Measurements from ENCODE around the gene DHX58. TPM values are rescaled to one million over a fixed set of nuclear protein-coding genes. Genes with fewer than 3 reads are reported as not detected.

DHX58 gene
- total and polyA plus RNA-seq, 2 donors: 7.6 to 16.1 TPM

DNA sequence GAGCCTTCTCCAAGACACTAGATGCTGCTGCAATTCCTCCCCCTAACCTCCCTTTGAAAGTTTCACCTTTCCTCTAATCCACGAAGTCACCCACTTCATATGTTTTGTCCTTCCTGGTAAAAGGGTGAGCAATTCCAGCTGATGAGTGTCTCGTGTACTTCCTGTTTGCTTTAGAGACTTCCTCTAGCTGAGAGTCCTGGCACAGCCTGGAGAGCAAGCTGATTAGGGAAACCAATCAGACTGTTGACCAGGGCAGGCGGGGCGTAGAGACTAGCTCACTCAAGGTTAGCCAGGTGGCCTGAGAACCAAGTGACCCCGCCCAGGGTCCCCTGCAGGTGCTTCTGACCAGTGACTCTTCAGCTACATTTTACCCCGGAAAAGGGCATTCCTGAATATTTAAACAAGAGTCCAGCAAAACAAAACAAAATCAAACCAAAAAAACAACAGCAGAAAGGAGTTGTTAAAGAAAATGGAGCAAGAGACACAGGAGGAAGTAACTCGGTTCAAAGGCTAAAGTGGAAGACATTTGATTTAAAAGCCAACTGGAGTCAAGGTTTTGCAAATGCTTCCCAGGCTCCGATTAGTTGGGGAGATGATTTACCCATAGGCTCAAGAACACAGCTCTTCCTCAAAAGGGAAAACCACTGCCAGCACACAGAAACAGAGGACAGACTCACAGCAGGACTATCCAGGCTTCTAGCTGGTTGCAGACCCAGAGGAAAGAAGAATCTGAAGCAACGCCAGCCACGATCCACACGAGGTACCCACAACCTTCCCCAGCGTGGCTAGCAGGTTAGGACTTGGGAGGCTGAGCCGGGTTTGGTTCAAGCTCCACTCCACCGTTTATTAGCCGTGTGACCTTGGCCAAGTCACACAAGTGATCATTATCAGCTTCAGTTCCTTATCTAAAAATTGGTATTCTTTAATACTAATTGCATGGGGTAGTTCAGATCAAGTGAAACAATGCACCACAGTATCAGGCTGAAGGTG, 23.4 kb upstream of the DHX58 start:
- Histone ChIP-seq H3K36me3 (ENCODE audit: insufficient read depth) (no peaks in the 10 kb centered on the region), H3K4me1 (ENCODE audit: insufficient read depth) (peaks cover 3% of the 10 kb centered on the region), H3K4me3 (ENCODE audit: low read depth, low read length) (no peak overlapping the region), H3K27ac (ENCODE audit: low read depth) (peak overlapping the region; percentile 72)
- DNase-seq (ENCODE audit: extremely low spot score): peak; percentile 53
- 59% methylated on average over 15 of the region's 15 CpGs for WGBS

DNA sequence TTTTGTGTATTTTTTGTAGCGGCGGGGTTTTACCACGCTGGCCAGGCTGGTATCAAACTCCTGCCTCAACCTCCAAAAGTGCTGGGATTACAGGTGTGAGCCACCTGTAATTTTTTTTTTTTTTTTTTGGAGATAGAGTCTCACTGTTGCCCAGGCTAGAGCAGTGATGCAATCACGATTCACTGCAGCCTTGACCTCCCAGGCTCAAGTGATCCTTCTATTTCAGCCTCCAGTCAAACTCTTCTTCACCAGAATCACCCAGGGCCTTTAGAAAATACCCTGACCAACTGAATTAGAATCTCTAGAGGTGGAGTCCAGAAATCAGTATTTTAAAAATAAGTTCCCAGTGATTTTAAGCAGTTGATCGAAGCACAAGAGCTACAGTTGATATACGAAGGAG, 22.6 kb upstream of the DHX58 start:
- 79% methylated on average over 6 of the region's 6 CpGs for WGBS
- no peak overlapping the region for H3K4me3 ChIP-seq (ENCODE audit: low read depth, low read length)
- H3K4me1 ChIP-seq (ENCODE audit: insufficient read depth): peaks cover 3% of the 10 kb centered on the region
- no peaks in the 10 kb centered on the region for H3K36me3 ChIP-seq (ENCODE audit: insufficient read depth)
- H3K27ac ChIP-seq (ENCODE audit: low read depth): peak overlapping the region; percentile 0
- no peak for DNase-seq (ENCODE audit: extremely low spot score)

DNA sequence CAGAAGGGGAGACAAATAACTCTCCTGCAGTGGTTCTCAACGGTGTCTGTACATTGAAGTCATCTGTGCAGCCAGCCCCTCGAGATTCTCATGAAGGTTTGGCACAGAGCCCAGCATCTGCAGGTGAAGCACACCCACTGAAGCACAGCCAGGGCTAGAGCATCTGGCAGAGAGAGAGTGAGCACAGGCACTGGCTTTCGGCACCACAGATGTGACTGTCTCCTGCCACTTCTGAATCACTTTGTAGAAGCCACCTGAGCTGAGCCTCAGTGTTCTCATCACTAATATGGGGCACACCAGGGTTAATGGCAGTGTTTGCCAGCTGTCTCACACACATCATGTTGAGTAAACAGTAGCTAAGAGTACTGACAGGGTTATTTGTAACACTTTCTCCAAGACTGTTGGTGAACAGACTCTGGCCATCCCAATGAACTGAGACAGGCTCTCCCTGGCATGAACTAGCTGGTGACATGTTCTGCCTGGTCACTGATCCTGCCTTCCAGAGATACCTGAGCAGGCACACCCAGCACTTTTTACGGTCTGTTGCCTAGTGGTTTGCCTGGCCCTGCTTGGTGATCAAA, 21.0 kb upstream of the DHX58 start:
- Histone ChIP-seq H3K4me1 (ENCODE audit: insufficient read depth) (peaks cover 3% of the 10 kb centered on the region), H3K27ac (ENCODE audit: low read depth) (peak overlapping the region; percentile 43), H3K4me3 (ENCODE audit: low read depth, low read length) (no peak overlapping the region), H3K36me3 (ENCODE audit: insufficient read depth) (no peaks in the 10 kb centered on the region)
- WGBS: 50% methylated on average over 4 of the region's 4 CpGs
- no peak for DNase-seq (ENCODE audit: extremely low spot score)

DNA sequence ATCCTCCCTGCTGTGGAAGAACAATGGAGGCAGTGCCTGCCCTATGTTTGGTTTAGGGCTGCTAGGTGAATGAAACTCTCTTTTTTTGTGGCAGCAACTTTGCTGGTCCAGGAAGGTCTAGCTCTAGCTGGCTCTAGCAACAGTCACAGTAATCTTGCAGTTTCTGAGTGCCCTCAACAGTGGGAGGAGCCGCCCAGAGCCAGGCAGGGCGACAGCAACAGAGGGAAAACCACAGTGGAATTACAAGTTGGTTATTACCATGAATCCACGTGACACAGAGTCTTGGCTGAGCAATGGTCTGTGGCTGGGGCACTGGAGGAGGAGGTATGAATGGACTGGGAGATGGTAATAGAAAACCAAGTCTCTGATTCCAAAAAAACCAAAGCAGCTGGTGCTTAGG, 20.4 kb upstream of the DHX58 start:
- WGBS: 66% methylated on average over 3 of the region's 3 CpGs
- no peak overlapping the region for H3K27ac ChIP-seq (ENCODE audit: low read depth)
- H3K4me1 ChIP-seq (ENCODE audit: insufficient read depth): peaks cover 3% of the 10 kb centered on the region
- DNase-seq (ENCODE audit: extremely low spot score): no peak
- H3K36me3 ChIP-seq (ENCODE audit: insufficient read depth): no peaks in the 10 kb centered on the region
- H3K4me3 ChIP-seq (ENCODE audit: low read depth, low read length): no peak overlapping the region

DNA sequence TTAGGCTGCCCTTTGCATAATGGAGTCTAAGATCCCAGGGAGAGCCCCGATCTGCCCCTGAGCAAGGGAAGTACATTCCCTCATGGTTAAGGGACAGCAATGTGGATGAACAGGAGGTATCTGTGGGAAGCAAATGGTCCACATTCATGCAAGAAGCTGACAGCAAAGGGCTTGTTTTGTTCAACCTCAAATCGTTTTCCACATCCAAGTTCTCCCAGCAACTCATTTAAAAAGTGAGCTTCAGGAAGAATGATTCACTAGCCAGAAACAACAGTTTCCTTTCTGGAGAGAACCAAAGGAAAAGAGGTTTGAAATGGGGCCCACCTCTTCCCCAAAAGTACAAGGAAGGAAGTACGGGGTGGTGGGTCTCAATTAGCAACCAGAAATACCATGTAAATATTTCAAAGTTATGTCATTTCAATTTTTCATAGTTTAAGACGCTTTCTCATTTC, 19.5 kb upstream of the DHX58 start:
- Histone ChIP-seq H3K27ac (ENCODE audit: low read depth) (no peak overlapping the region), H3K4me3 (ENCODE audit: low read depth, low read length) (no peak overlapping the region), H3K36me3 (ENCODE audit: insufficient read depth) (peaks cover 1% of the 10 kb centered on the region), H3K4me1 (ENCODE audit: insufficient read depth) (peaks cover 3% of the 10 kb centered on the region)
- no peak for DNase-seq (ENCODE audit: extremely low spot score)
- WGBS: 57% methylated on average over 4 of the region's 4 CpGs

DNA sequence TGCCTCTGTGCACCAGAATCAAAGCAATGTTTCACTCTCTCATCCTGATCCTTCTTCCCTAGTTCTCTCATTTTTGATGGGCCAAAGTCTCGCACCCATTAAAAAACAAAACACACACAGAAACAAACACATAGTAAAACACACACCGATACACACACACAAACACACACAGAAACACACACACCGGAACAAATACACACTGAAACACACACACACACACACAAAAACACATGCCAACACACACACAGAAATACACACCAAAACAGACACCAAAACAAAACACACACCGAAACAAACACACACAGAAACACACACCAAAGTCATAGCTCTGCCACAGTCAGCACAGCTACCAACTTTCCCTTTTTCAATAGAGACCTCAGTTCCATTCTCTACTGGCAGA, 18.7 kb upstream of the DHX58 start:
- 96% methylated on average over 4 of the region's 4 CpGs for WGBS
- Histone ChIP-seq H3K36me3 (ENCODE audit: insufficient read depth) (peaks cover 5% of the 10 kb centered on the region), H3K4me3 (ENCODE audit: low read depth, low read length) (no peak overlapping the region), H3K4me1 (ENCODE audit: insufficient read depth) (no peaks in the 10 kb centered on the region), H3K27ac (ENCODE audit: low read depth) (peak overlapping the region; percentile 32)
- no peak for DNase-seq (ENCODE audit: extremely low spot score)

DNA sequence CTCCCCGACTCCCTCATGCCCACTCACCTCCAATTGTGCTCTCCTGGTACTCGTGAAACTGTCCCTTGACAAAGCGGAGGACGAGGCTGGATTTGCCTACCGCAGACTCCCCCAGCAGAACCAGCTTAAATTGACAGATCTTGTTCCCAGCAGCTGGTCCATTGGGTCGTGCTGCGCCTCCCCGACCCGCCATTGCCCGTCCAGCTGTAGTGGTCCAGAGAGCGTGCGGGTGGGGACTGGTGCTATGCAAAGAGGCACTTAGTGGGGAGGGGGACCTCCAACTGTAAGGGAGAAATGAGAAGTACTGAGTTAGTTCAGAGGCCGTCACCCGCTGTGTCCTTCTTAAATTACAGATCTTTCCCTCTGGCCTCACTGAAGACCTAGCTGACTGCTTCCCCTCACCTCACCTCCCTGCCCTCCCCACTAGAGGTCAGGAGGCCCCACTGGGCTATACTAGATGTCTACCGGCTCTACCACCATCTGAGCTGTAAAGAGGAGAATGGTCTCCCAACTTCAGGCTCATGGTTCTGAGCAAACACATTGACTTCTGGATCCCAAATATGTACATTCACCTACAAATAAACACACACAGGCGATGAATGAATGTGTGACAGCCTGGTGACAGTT, 17.9 kb upstream of the DHX58 start:
- Histone ChIP-seq H3K36me3 (ENCODE audit: insufficient read depth) (peaks cover 5% of the 10 kb centered on the region), H3K4me1 (ENCODE audit: insufficient read depth) (no peaks in the 10 kb centered on the region), H3K27ac (ENCODE audit: low read depth) (no peak overlapping the region), H3K4me3 (ENCODE audit: low read depth, low read length) (no peak overlapping the region)
- DNase-seq (ENCODE audit: extremely low spot score): no peak
- 92% methylated on average over 16 of the region's 16 CpGs for WGBS

DNA sequence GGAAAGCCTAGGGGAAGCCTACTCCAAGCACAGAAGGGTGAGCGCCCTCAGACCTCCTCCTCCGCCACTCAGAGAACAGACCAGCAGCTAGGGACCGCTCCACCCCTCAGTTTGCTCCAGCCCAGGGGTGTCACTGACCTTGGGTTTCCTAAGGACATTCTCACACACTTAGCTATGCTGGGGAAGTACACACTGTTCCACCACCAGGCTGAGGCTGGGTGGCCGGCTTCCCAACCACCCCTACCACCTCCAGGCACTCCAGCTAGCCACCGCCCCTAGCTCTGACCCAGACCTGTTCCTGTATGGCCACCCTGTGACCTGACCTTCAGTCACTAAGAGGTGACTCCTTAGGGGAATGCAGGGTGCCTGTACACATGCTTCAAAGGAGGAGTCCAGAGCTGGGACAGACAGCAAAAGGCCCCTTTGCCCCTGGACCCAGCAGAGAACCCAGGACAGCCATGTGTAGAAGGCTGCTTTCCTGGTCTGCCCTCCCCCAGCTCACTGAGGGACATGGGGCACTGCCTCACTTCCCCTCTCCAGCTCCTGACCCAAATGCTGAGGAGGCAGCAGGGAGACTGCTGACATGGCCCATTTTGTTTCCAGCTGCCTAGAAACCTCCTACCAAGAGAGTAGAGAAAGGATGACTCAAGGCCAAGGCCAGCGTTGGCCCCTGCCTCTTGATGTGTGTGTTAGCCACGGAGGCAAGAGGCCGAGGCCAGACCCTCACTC, 16.8 kb upstream of the DHX58 start:
- Histone ChIP-seq H3K27ac (ENCODE audit: low read depth) (peak overlapping the region; percentile 44), H3K36me3 (ENCODE audit: insufficient read depth) (peaks cover 5% of the 10 kb centered on the region), H3K4me3 (ENCODE audit: low read depth, low read length) (no peak overlapping the region), H3K4me1 (ENCODE audit: insufficient read depth) (no peaks in the 10 kb centered on the region)
- 90% methylated on average over 8 of the region's 8 CpGs for WGBS
- no peak for DNase-seq (ENCODE audit: extremely low spot score)

DNA sequence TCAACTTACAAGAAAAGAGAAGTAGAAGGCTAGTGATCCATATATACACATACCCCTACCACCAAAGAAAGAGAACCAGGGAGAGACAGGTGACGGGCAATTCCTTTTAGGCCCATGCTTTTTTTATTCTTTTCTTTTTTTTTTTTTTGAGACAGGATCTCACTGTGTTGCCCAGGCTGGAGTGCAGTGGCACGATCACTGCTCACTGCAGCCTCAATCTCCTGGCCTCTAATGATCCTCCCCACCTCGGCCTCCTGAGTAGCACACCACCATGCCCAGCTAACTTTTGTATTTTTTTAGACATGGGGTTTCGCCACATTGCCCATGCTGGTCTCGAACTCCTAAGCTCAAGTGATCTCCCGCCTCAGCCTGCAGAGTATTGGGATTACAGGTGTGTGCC, 14.9 kb upstream of the DHX58 start:
- H3K36me3 ChIP-seq (ENCODE audit: insufficient read depth): peaks cover 5% of the 10 kb centered on the region
- H3K27ac ChIP-seq (ENCODE audit: low read depth): no peak overlapping the region
- DNase-seq (ENCODE audit: extremely low spot score): no peak
- no peaks in the 10 kb centered on the region for H3K4me1 ChIP-seq (ENCODE audit: insufficient read depth)
- H3K4me3 ChIP-seq (ENCODE audit: low read depth, low read length): no peak overlapping the region
- WGBS: 88% methylated on average over 6 of the region's 6 CpGs

DNA sequence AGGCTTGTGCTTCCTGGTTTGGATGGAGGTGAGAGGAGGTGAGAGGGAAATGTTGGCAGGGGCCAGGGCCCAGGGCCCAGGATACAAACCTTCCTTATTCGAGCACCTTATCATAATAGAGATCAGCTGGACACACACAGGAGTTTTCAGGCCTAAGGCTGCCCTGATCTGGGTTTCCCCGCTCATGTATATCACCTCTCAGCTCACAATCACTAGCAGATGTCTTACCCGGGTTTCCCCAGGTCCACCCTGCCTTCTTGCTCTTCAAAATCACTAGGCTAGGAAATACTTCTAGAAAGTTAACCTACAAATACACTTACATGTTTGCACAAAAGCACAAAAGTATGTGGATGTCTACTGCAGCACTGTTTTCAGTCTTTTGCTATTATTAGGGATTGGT, 14.3 kb upstream of the DHX58 start:
- H3K27ac ChIP-seq (ENCODE audit: low read depth): no peak overlapping the region
- WGBS: 67% methylated on average over 3 of the region's 3 CpGs
- no peak overlapping the region for H3K4me3 ChIP-seq (ENCODE audit: low read depth, low read length)
- H3K4me1 ChIP-seq (ENCODE audit: insufficient read depth): no peaks in the 10 kb centered on the region
- peaks cover 5% of the 10 kb centered on the region for H3K36me3 ChIP-seq (ENCODE audit: insufficient read depth)
- no peak for DNase-seq (ENCODE audit: extremely low spot score)

DNA sequence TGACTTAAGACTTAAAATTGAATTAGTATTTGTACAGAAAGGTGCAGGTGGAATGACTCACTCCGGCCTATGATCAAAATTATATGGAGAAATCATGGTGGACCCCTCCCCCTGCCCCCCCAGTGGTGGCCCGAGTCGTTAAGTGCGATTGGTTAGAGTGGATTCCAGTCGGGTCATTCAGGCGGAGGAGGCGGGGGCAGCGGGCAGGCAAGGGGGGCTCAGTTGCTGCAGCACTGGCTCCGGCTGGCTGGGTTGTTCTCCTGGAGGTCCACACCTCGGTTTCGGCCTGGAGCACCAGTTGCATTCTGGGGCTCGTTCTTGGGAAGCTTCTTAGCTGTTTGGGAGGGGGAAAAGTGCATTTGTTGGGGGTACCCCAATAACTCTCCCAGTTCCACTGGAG, 13.1 kb upstream of the DHX58 start:
- peaks cover 5% of the 10 kb centered on the region for H3K36me3 ChIP-seq (ENCODE audit: insufficient read depth)
- no peak overlapping the region for H3K4me3 ChIP-seq (ENCODE audit: low read depth, low read length)
- no peak for DNase-seq (ENCODE audit: extremely low spot score)
- WGBS: 77% methylated on average over 12 of the region's 12 CpGs
- H3K27ac ChIP-seq (ENCODE audit: low read depth): no peak overlapping the region
- no peaks in the 10 kb centered on the region for H3K4me1 ChIP-seq (ENCODE audit: insufficient read depth)

DNA sequence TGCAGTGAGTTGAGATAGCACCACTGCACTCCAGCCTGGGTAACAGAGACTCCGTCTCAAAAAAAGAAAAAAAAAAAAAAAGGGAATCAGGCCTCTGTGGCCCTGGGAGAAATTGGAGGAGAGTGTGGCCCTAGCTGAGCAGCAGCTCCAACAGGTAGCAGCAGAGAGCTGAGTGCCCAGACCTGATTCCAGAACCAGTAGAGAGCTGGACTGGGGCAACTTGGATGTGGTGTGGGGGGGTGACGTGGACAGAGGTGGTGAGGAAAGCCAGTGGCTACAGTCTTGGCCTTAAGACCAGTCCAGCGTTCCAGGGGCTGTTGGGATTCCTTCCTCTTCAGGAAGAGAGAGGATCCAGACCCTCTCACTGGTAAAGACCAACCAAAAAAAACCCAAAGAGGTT, 11.7 kb upstream of the DHX58 start:
- no peak for DNase-seq (ENCODE audit: extremely low spot score)
- Histone ChIP-seq H3K4me3 (ENCODE audit: low read depth, low read length) (no peak overlapping the region), H3K36me3 (ENCODE audit: insufficient read depth) (peaks cover 5% of the 10 kb centered on the region), H3K27ac (ENCODE audit: low read depth) (no peak overlapping the region), H3K4me1 (ENCODE audit: insufficient read depth) (no peaks in the 10 kb centered on the region)
- 85% methylated on average over 3 of the region's 3 CpGs for WGBS
